Upper lobe of left lung (tissue), 6 donors: ENCODE measurements around the gene CANT1. TPM values are rescaled to one million over a fixed set of nuclear protein-coding genes. Genes with fewer than 3 reads are reported as not detected.

Source experiments
- ATAC-seq, 2 donors: fragments of 200-7000 bp; cut with Tn5 transposase; one replicate each; pipeline ENCODE4 v1.9.1; 2022; ENCODE audit warnings: mild to moderate bottlenecking in 2 of 2, moderate library complexity in 2 of 2; ENCODE audit not compliant: low FRiP score in 2 of 2
- DNase-seq, 2 donors: peaks; one replicate each; pipeline ENCODE4 v3.0.0-alpha.2; 2019 to 2020
- H3K27ac ChIP-seq, 4 donors: fragments of 200-600 bp; sonication (generic); one replicate each; pipeline ENCODE4 v1.5.1; 2016 to 2019
- H3K27me3 ChIP-seq, 4 donors: fragments of 200-600 bp; sonication (generic); one replicate each; pipeline ENCODE4 v1.5.1; 2017 to 2019
- H3K36me3 ChIP-seq, 4 donors: fragments of 200-600 bp; sonication (generic); one replicate each; pipeline ENCODE4 v1.5.1; 2016 to 2019
- H3K4me1 ChIP-seq, 4 donors: fragments of 200-600 bp; sonication (generic); one replicate each; pipeline ENCODE4 v1.5.1; 2018 to 2019
- H3K4me3 ChIP-seq, 4 donors: fragments of 200-600 bp; sonication (generic); one replicate each; pipeline ENCODE4 v1.5.1; 2017 to 2019; ENCODE audit warnings: mild to moderate bottlenecking in 2 of 4, moderate library complexity in 1 of 4
- H3K9me3 ChIP-seq, 4 donors: fragments of 200-600 bp; sonication (generic); one replicate each; pipeline ENCODE4 v1.5.1; 2018 to 2019
- CTCF ChIP-seq, 6 experiments: fragments of 450-650 bp in 4 of 6; fragments of 200-600 bp in 2 of 6; sonication (generic) in 2 of 6; IDR thresholded peaks; one replicate each; pipeline ENCODE4 v1.5.1; 2016 to 2019; ENCODE audit warnings: antibody characterized with exemption in 6 of 6
- EP300 ChIP-seq, 4 donors: sonication (generic); formaldehyde crosslinking; IDR thresholded peaks; one replicate each; pipeline ENCODE4 v1.5.1; 2017; ENCODE audit warnings: antibody characterized with exemption in 4 of 4, control low read depth in 2 of 4
- POLR2A ChIP-seq, 4 donors: fragments of 450-650 bp; IDR thresholded peaks; one replicate each; pipeline ENCODE4 v1.5.1; 2016 to 2017; ENCODE audit warnings: antibody characterized with exemption in 4 of 4, mild to moderate bottlenecking in 2 of 4
- POLR2AphosphoS5 ChIP-seq, 2 donors: sonication (generic); formaldehyde crosslinking; IDR thresholded peaks; one replicate each; pipeline ENCODE4 v1.5.1; 2017; ENCODE audit warnings: antibody characterized with exemption in 2 of 2
- WGBS, 2 donors: methylation state at CpG; one replicate each; pipeline ENCODE4 v1.1.5; 2017 to 2018; 5-methylcytosine and 5-hydroxymethylcytosine counted together
- total RNA-seq, 6 donors: library from RNA; depleted of rRNA in 4 of 6; stranded (reverse); fragments of >200 nt in 4 of 6; gene quantifications; one replicate each; pipeline versions ENCODE4 v1.1.0 to v1.2.1, GENCODE V29; 2016 to 2021
- donor health status: DM: no; HTN: no; CAD: no; lungs with moderate emphysema.
- donor health status: DM: no; HTN: yes; CAD: no; lungs with severe emphysema.

CANT1 gene
- total RNA-seq, 6 donors from 2014 or later: 19.5 to 77.8 (median 38.6) TPM

DNA sequence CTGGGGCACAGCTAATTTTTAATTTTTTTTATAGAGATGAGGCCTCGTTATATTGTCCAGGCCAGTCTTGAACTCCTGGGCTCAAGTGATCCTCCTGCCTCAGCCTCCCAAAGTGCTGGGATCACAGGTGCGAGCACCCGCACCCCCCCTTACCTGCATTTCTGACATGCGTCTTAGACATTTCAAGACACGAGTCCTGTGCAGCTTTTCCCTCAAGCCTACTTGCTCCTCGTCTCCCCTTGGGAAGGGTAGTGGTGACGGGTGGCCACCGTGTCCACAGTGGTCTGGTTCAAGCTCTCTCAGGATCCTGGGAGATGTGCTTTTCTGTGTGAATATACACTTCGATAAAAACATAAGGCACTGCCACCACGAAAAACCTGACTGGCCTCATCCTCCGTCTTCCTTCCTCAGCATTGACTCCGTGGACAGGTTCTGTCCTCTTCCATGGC is 9.6 kb downstream of the CANT1 start:
- Histone ChIP-seq H3K4me3 (no peak overlapping the region), H3K27ac (no peak overlapping the region), H3K36me3 (peaks cover 6 to 66% (median 35%) of the 10 kb centered on the region in 4 donors), H3K27me3 (no peaks in the 10 kb centered on the region), H3K9me3 (no peaks in the 10 kb centered on the region), H3K4me1 (peaks cover 8 to 48% (median 13%) of the 10 kb centered on the region in 4 donors)
- no peak for TF ChIP-seq EP300 (IDR thresholded peaks at IDR 0.05)
- no peak for TF ChIP-seq POLR2AphosphoS5 (IDR thresholded peaks at IDR 0.05)
- TF ChIP-seq POLR2A (IDR thresholded peaks at IDR 0.05): no peak
- TF ChIP-seq CTCF (IDR thresholded peaks at IDR 0.05): no peak
- ATAC-seq: no peak
- no peak for DNase-seq
- 97 to 99% methylated on average over 12 of the region's 12 CpGs for WGBS, 2 donors

GRCh38 chr17:78999056-78999768 is 10.4 kb downstream of the CANT1 start:
- 91 to 94% methylated on average over 16 to 17 of the region's 17 CpGs for WGBS, 2 donors
- Histone ChIP-seq H3K4me1 (peaks cover 8 to 50% (median 13%) of the 10 kb centered on the region in 4 donors), H3K9me3 (no peaks in the 10 kb centered on the region), H3K4me3 (no peak overlapping the region), H3K36me3 (peaks cover 6 to 74% (median 42%) of the 10 kb centered on the region in 4 donors), H3K27ac (peak overlapping the region in 2 of 4 donors; percentile 27 to 40), H3K27me3 (no peaks in the 10 kb centered on the region)
- no peak for ATAC-seq
- no peak for TF ChIP-seq POLR2AphosphoS5 (IDR thresholded peaks at IDR 0.05)
- no peak for TF ChIP-seq EP300 (IDR thresholded peaks at IDR 0.05)
- no peak for TF ChIP-seq POLR2A (IDR thresholded peaks at IDR 0.05)
- TF ChIP-seq CTCF (IDR thresholded peaks at IDR 0.05): no peak
- no peak for DNase-seq

DNA sequence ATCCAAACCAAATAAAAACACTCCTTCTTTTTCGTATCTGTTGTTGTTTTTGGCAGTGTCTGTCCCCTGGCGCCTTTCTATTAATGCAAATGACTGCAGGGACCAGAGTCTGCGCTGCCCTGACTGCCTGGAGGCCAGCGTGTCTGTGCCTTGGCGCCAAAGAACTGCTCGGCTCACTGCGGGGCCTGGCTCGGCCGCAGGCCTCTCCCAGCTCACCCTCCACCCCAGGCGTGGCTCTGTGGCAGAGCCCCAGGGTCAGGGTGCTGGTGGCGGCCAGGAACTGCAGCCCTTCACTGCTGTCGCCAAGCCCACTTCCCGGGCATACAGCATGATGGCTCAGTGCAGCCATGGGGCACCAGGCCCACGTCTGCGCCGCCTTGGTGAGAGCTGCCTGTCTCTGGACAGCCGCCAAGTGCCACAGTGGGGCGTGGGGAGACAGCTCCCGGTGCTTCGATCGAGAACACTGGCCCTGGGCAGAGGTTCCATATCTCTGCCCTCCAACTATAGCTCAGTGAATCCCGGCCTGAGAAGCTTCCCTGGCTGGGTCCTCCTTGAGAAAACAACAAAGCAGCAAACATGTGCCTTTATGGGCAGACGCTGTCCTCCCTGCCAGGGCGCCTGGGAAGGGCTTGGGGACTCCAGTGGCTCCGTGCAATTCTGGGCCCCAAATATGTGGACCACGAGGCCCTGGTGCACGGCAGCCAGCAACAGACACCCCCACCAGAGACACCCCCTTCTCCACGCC is 11.1 kb downstream of the CANT1 start:
- whole genome bisulfite sequencing, 2 donors: 84 to 85% methylated on average over 4 to 28 of the region's 28 CpGs
- peaks cover 8 to 47% (median 13%) of the 10 kb centered on the region in 4 donors for H3K4me1 ChIP-seq
- no peak overlapping the region for H3K4me3 ChIP-seq
- H3K36me3 ChIP-seq: peaks cover 6 to 78% (median 49%) of the 10 kb centered on the region in 4 donors
- no peak for DNase-seq
- peak in 1 of 6 experiments; percentile 22 for TF ChIP-seq CTCF (IDR thresholded peaks at IDR 0.05)
- TF ChIP-seq POLR2A (IDR thresholded peaks at IDR 0.05): no peak
- peak overlapping the region in 2 of 4 donors; percentile 27 to 40 for H3K27ac ChIP-seq
- ATAC-seq: peak in 1 of 2 donors; percentile 25
- H3K27me3 ChIP-seq: no peaks in the 10 kb centered on the region
- H3K9me3 ChIP-seq: no peaks in the 10 kb centered on the region

DNA sequence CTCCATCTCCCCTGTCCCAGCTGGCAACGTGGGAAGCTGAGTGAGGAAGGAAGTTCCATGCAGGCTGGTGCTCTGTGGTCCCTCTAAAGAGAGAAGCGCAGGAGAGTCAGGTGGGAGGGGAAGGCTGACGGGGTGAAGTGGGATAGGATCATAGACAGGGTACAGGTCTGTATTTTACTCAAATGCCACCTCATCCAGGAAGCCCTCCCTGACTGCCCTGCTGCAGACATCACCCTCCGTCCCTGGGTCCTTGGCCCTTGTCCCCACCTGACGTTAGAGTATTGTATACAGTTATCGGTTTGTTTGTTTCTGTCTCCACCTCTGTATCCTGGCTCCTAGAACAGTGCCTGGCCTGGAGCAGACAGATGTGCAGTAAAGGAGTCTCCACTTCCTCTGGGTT is 11.7 kb downstream of the CANT1 start:
- H3K9me3 ChIP-seq: no peaks in the 10 kb centered on the region
- no peaks in the 10 kb centered on the region for H3K27me3 ChIP-seq
- H3K27ac ChIP-seq: peak overlapping the region in 2 of 4 donors; percentile 27 to 40
- 72 to 86% methylated on average over 6 of the region's 6 CpGs for WGBS, 2 donors
- TF ChIP-seq CTCF (IDR thresholded peaks at IDR 0.05) (no peak), POLR2A (IDR thresholded peaks at IDR 0.05) (no peak), EP300 (IDR thresholded peaks at IDR 0.05) (no peak), POLR2AphosphoS5 (IDR thresholded peaks at IDR 0.05) (no peak)
- H3K36me3 ChIP-seq: peaks cover 6 to 78% (median 51%) of the 10 kb centered on the region in 4 donors
- ATAC-seq: no peak
- H3K4me3 ChIP-seq: no peak overlapping the region
- peaks cover 8 to 42% (median 14%) of the 10 kb centered on the region in 4 donors for H3K4me1 ChIP-seq
- DNase-seq: no peak
